MCF 10A (cell line): ENCODE measurements around the gene S100A8. TPM values are rescaled to one million over a fixed set of nuclear protein-coding genes. Genes with fewer than 3 reads are reported as not detected.

Experiments used
- BruUV-seq: library from RNA; stranded (reverse); fragments of 400-500 nt; replicated peaks from 2 replicates; lab custom pipeline; 2021; lab: Mats Ljungman, UMichigan
- CTCF ChIA-PET: fragments of 300-600 bp; sonication (Branson Sonifier 250); formaldehyde crosslinking; extraction: SDS; loops from one replicate; lab custom pipeline; 2021; ENCODE audit warnings: antibody characterized with exemption, inconsistent platforms; lab: Yijun Ruan, JAX
- POLR2A ChIA-PET: fragments of 300-600, 350-650 bp; sonication (Branson Sonifier 250); formaldehyde crosslinking; extraction: SDS; loops from one replicate; lab custom pipeline; 2020; ENCODE audit warnings: antibody characterized with exemption, inconsistent platforms; lab: Yijun Ruan, JAX
- DNase-seq: peaks from one replicate; pipeline ENCODE4 v3.0.0-alpha.2; 2018; ENCODE audit not compliant: unreplicated experiment
- H3K27ac Mint-ChIP-seq: one replicate; pipeline ENCODE4 v1.8.0; 2022; ENCODE audit warnings: mild to moderate bottlenecking, low read depth, mixed read lengths; ENCODE audit not compliant: unreplicated experiment
- H3K27me3 Mint-ChIP-seq: one replicate; pipeline ENCODE4 v1.8.0; 2022; ENCODE audit warnings: mixed read lengths; ENCODE audit not compliant: insufficient read depth, unreplicated experiment
- H3K36me3 Mint-ChIP-seq: one replicate; pipeline ENCODE4 v1.8.0; 2022; ENCODE audit warnings: mild to moderate bottlenecking, moderate library complexity, mixed read lengths; ENCODE audit not compliant: insufficient read depth, unreplicated experiment
- H3K4me1 Mint-ChIP-seq: one replicate; pipeline ENCODE4 v1.8.0; 2022; ENCODE audit warnings: mixed read lengths; ENCODE audit not compliant: insufficient read depth, unreplicated experiment
- H3K4me3 Mint-ChIP-seq: one replicate; pipeline ENCODE4 v1.8.0; 2022; ENCODE audit warnings: mild to moderate bottlenecking, moderate library complexity, mixed read lengths; ENCODE audit not compliant: unreplicated experiment
- H3K9me3 Mint-ChIP-seq: one replicate; pipeline ENCODE4 v1.8.0; 2022; ENCODE audit warnings: mixed read lengths; ENCODE audit not compliant: unreplicated experiment
- intact Hi-C: fragments of 100-400 bp; cut with micrococcal nuclease; formaldehyde crosslinking; loops from 2 replicates; pipeline ENCODE4 v1.14.1; 2022
- total RNA-seq: library from RNA; stranded (reverse); gene quantifications from 2 replicates; pipeline ENCODE4 v1.2.3, GENCODE V29; 2022
- TF ChIP-seq, protein P1 (sequence below): fragments of 200-600 bp; IDR thresholded peaks from one replicate; pipeline ENCODE4 v1.8.0; 2022; ENCODE audit warnings: antibody characterized with exemption, mild to moderate bottlenecking; ENCODE audit not compliant: unreplicated experiment

S100A8 gene
- total RNA-seq, 1 experiment from 2014 or later = 80.4 TPM

DNA sequence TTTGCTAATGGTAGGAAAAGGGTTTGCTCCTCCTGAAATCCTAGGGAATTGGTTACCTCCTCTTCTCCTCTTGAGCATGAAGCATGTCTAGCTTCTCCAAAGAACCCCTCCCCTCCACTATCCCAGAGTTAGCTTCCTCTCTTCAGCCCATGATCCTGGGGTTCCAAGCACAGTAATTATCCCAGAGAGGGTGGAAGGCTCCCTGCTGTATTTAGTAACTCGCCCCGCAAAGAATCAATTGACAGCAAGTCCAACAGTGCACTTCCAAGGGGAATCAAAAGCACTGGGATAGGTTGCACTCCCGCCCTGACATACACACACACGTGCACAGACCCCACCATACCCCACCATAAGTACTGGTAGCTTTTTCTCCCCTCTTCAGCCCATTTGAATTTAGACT is 3.1 kb downstream of the S100A8 start:
- no peaks in the 10 kb centered on the region for H3K27me3 Mint-ChIP-seq
- no TSS peak for BruUV-seq
- intact Hi-C loops = no loop called here
- peaks cover 58% of the 10 kb centered on the region for H3K4me1 Mint-ChIP-seq
- H3K36me3 Mint-ChIP-seq = no peaks in the 10 kb centered on the region
- no peak for DNase-seq
- H3K9me3 Mint-ChIP-seq = no peaks in the 10 kb centered on the region
- no peak overlapping the region for H3K27ac Mint-ChIP-seq
- H3K4me3 Mint-ChIP-seq = no peak overlapping the region
- TF ChIP-seq, protein P1, sequence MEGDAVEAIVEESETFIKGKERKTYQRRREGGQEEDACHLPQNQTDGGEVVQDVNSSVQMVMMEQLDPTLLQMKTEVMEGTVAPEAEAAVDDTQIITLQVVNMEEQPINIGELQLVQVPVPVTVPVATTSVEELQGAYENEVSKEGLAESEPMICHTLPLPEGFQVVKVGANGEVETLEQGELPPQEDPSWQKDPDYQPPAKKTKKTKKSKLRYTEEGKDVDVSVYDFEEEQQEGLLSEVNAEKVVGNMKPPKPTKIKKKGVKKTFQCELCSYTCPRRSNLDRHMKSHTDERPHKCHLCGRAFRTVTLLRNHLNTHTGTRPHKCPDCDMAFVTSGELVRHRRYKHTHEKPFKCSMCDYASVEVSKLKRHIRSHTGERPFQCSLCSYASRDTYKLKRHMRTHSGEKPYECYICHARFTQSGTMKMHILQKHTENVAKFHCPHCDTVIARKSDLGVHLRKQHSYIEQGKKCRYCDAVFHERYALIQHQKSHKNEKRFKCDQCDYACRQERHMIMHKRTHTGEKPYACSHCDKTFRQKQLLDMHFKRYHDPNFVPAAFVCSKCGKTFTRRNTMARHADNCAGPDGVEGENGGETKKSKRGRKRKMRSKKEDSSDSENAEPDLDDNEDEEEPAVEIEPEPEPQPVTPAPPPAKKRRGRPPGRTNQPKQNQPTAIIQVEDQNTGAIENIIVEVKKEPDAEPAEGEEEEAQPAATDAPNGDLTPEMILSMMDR = no peak
- CTCF ChIA-PET = interaction anchor here (0.6 to 2.0 kb wide), 8 partner anchors 25 to 1852 kb away, joined by 3 to 10 read pairs (median 4); partner anchors contain the start of gene S100A9
- POLR2A ChIA-PET = interaction anchor here (1.0 to 1.5 kb wide), 2 partner anchors 26 to 139 kb away, joined by 3 to 4 read pairs; no protein-coding TSS in a partner anchor

DNA sequence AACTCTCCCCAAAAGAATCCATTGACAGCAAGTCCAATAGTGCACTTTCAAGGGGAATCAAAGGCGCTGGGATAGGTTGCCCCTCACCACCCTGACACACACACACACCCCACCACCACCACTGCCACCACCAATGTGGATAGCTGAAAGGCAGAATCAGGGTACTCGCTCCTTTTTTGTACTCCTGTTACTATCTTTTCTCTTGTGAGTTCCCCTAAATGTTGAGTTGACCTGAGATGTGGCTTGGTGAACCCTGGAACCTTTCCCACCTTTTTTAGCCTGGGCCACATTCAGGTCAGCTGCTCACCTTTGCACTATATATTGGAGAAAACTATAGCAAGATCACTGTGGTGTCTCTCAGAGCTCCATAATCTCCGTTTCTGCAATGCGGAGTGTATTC is 3.9 kb downstream of the S100A8 start:
- H3K36me3 Mint-ChIP-seq = no peaks in the 10 kb centered on the region
- intact Hi-C loops = no loop called here
- ChIA-PET POLR2A (interaction anchor here (0.6 to 3.6 kb wide), 6 partner anchors 11 to 1935 kb away, joined by 3 to 60 read pairs (median 4); partner anchors contain the start of genes S100A12, S100A9 and THEM4), CTCF (interaction anchor here (0.7 to 2.0 kb wide), 8 partner anchors 11 to 1851 kb away, joined by 3 to 10 read pairs (median 4); partner anchors contain the start of gene S100A12)
- H3K4me1 Mint-ChIP-seq = peaks cover 58% of the 10 kb centered on the region
- no peaks in the 10 kb centered on the region for H3K27me3 Mint-ChIP-seq
- TF ChIP-seq, protein P1 = no peak
- H3K27ac Mint-ChIP-seq = peak overlapping the region; percentile 88
- DNase-seq = no peak
- BruUV-seq = no TSS peak
- peaks cover 7% of the 10 kb centered on the region for H3K9me3 Mint-ChIP-seq
- H3K4me3 Mint-ChIP-seq = peak overlapping the region; percentile 4

DNA sequence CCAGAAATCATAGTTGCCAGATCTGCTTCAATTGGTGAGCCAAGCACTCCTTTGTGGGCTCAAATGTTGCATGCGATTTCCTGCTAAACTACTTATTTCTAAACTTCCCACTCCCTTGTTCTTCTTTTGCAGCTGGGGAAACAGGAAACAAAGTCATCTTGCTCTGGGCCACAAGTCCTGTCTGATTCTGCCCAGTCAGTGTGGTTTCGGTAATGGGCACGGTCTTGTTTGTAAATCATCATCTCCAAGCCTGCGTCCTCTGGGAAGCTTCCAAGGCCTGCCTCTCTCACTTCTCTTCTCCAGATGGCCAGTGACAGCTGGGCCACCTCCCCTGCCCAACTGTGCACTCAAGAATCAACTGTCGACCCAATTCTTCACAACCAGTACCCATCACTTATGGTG is 4.4 kb downstream of the S100A8 start:
- H3K4me1 Mint-ChIP-seq = peaks cover 54% of the 10 kb centered on the region
- H3K27me3 Mint-ChIP-seq = no peaks in the 10 kb centered on the region
- peak overlapping the region; percentile 4 for H3K4me3 Mint-ChIP-seq
- BruUV-seq = no TSS peak
- ChIA-PET CTCF (interaction anchor here (0.7 to 2.0 kb wide), 6 partner anchors 11 to 123 kb away, joined by 3 to 10 read pairs (median 4); partner anchors contain the start of gene S100A12), POLR2A (interaction anchor here (0.6 to 3.6 kb wide), 8 partner anchors 9 to 1936 kb away, joined by 3 to 60 read pairs (median 4); partner anchors contain the start of genes S100A12, S100A9 and THEM4)
- H3K27ac Mint-ChIP-seq = peak overlapping the region; percentile 88
- peaks cover 12% of the 10 kb centered on the region for H3K9me3 Mint-ChIP-seq
- TF ChIP-seq, protein P1 = no peak
- intact Hi-C loops = no loop called here
- peak; percentile 91 for DNase-seq
- H3K36me3 Mint-ChIP-seq = no peaks in the 10 kb centered on the region

DNA sequence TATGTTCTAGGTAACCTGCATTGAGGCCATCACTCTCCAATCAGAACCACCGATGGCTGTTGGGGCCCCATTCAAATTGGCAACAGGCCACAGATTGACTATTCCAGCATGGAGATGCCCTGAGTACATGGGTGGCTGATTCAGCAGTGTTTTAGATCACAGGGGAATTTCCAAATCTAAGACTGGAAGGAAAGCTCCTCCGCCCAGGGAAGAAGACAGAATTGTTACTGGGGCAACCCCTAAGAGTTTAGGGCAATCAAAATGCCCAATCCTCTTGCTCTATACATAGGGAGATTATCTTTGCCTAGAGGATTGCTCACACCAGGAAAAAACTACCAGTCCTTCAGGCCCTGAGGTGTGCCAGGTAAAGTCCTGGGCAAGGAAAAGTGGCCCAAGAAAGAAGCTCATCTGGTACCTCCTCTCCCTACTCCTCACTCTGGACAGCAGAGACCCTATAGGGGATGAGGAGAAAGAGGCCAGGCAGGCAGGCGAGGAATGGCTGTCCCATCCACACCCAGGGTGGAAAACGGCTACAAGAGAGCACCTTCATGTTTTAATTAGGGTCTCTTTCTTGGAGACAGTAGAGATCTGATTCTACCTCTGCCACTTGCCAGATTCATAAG is 5.8 kb downstream of the S100A8 start:
- POLR2A ChIA-PET = interaction anchor here (0.6 to 3.6 kb wide), 12 partner anchors 8 to 480 kb away, joined by 3 to 60 read pairs (median 5); partner anchors contain the start of genes S100A12, S100A2 and S100A9
- peaks cover 42% of the 10 kb centered on the region for H3K4me1 Mint-ChIP-seq

More for the DNA sequence above, 5.8 kb downstream of the S100A8 start:
- BruUV-seq = no TSS peak
- intact Hi-C loops = no loop called here
- Mint-ChIP-seq H3K27ac (peak overlapping the region; percentile 76), H3K9me3 (peaks cover 21% of the 10 kb centered on the region), H3K27me3 (no peaks in the 10 kb centered on the region), H3K4me3 (no peak overlapping the region), H3K36me3 (no peaks in the 10 kb centered on the region)
- TF ChIP-seq, protein P1 = no peak
- DNase-seq = no peak
- CTCF ChIA-PET = interaction anchor here (0.6 to 1.4 kb wide), 9 partner anchors 9 to 515 kb away, joined by 3 to 11 read pairs (median 4); partner anchors contain the start of gene S100A12
